Right hindlimb (tissue), 1 donor: ENCODE results near the gene TNFRSF8.

Source experiments
- DNase-seq: peaks from one replicate; pipeline ENCODE4 v3.0.0-alpha.2; 2018

TNFRSF8 gene

DNA sequence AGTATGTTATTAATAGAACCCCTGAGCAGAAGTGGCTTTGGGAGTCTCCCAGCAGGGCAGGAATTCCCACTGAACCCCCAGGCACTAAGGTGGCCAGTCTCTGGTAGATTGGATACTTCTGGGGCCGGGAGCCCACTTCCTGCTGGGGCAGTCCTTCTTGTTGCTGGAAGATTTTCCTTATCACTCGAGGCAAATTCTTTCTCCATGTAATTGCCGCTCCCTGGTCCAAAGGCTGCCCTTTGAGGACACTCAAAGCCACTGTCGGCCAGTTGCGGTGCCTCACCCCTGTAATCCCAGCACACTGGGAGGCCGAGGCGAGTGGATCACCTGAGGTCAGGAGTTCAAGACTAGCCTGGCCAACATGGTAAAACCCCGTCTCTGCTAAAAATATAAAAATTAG lies 81.1 kb downstream of the TNFRSF8 start:
- DNase-seq, result no peak

DNA sequence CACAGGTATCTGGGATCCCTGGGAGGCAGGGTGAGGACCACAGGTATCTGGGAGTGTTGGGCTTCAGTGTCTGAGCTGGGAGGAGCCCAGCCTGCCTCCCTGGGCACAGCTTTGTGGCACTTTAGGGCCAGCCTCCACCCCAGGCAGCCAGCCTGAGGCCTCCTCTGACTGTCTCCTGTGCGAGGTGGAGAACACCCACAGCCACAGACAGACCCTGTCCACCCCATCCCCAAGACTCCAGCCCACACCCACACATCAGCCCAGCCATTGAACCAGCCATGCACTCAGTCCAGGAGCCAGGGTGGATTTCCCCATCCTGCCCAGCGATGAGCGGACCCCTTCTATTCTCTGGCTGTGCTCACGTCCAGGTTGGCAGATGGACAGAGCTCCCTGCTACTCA lies 81.9 kb downstream of the TNFRSF8 start:
- no peak for DNase-seq

DNA sequence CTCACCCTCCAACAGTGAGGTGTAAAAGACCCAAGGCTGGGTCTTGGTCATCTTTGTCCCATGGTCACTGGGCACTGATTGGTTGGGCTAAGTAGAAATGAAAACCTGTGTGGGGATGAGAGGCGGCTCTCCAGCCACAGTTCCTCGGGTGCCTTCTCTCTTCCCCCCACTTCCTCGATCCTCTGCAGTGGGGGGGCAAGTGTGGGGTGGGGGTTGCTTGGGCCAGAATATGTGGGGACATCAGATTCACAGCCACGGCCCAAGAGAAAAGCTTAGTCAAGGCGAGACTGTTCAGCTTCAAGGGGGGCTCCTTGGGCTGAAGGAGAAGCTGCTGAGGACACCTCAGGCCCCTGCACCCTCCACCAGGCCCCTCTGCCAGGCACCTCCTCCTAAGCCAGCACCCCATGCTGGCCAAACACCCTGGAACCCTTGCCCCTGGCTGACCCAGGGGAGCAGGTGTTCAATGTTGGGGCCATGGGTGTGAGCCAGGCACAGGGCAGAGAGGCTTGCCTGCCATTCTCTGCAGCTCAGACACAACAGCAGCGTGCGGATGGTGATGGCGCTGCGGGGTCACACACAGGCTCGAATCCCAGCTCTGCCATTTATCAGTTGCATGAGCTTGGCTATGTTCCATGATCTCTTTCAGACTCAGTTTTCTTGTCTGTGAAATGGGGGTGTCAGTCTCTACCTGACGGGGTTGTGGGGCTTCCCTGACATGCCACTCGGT lies 82.7 kb downstream of the TNFRSF8 start:
- no peak for DNase-seq

DNA sequence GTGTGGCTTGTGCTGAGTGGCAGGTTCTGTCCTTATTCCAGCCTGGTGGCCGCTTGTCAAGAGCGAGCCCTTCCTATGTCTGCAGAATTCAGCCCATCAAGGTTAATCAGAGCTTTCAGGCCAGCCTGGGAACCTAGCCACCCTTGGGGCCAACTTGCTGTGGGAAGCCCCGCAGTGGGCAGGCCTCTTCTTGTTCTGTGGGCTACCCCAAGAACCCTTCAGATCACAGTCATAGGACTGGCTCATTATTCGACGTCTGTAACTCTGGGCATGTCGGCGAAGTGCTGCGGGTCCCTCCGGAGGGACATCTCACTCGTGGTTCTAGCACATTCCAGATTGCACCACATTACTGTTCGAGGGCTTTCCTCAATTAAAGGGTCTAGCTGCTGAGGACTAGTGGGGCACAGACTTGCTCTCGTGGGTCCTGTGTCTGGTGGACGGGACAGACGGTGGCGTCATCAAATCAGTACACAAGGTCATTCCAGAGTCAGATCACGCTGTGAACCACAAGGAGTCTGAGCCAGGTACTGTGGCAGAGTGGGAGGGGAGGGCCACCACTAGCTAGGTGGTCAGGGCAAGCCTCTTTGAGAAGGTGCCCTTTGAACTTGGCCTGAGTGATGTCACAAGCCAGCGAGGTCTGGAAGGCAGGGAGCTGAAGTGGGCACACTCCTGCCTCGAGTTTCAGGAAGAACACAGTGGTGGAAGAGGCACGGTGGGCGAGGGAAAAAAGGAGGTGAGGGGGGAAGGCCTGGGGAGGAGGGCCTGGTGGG lies 83.4 kb downstream of the TNFRSF8 start:
- DNase-seq, result no peak

DNA sequence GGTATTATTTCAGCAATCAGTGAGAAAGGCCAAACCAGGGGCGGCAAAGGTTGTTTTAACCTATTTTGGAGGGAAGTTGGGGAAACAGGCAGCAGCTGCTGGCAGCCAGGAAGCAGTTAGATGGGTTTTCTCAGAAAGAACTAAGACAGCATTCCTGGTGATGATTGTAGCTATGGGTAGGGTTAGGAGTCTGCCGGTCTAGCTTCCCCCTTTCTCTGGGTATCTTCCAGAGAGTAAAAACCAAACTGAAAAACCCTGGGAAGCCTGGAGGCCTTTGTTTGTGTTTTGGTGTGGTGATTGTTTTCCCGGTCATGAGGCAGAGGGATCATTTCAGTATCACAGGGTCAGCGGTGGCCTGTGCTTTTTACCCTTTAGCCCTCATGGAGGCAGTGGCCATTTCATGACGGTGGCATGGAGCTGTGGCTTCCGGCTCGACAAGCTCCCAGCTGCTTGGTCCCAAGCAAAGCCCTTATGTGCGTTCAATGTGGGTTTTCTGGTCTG lies 84.1 kb downstream of the TNFRSF8 start:
- no peak for DNase-seq

DNA sequence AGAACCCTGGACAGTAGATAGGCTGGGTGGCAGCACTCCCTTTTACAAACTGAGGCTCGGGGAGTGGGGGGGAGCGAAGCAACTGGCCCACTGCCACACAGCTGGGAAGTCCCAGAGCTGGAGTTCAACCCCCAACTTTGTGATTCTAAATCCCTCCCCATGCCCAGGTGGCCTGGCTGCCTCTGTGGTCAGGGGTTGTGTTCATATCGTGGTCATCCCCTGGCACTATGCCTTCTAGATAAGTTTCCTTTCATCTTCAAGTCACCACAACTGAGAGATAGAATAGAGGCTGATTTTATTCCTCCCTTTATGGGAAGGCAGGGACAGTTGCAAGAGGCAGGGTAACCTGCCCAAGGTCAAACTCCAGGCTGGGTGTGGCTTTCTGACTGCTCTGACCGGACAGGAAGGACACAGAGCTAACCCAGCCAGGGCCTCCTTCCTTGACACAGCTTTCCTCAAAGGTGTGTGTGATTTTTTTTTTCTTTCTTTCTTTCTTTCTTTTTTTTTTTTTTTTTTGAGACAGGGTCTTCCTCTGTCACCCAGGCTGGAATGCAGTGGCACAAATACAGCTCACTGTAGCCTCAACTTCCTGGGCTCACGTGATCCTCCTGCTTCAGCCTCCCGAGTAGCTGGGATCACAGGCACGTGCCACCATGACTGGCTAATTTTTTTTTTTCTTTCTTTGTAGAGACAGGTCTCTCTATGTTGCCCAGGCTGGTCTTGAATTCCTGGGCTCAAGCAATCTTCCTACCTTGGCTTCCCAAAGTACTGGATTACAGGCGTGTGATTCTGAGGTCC lies 85.3 kb downstream of the TNFRSF8 start:
- no peak for DNase-seq

DNA sequence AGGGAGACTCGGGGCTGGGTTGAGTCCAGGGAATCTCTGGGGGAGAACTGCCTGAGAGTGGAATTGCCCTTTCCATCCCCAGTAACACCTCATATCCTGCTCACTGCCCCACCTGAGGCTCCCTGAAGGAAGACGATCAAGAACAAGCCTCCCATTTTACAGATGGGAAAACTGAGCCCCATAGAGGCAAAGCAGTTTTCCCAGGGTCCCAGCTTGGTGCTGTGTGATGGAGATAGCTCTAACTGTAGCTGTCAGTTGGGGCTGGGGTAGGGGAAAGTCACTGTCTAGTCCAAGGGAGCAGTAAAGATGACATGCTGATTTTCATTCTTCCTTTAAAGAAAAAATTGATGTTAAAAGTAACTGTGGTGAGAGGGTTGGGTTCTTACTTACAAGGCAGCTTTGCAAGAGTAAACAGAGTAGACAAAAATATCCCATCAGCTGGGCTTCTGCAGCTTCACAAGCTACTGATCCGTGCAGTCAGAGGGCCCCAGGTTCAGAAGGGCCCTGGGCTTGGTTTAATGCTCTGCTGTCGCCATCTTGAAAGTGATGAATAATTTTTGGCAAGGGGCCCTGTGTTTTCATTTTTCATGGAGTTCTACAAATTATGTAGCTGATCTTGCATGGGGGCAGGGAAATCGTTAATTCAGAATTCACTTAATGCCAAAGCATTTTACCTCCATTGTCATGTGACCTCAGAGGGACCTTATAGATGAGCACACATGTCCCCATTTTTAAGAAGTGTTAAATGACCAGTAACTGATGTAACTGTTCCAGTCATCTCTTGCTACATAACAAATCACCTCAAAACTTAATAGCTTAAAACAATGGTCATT lies 86.1 kb downstream of the TNFRSF8 start:
- no peak for DNase-seq

DNA sequence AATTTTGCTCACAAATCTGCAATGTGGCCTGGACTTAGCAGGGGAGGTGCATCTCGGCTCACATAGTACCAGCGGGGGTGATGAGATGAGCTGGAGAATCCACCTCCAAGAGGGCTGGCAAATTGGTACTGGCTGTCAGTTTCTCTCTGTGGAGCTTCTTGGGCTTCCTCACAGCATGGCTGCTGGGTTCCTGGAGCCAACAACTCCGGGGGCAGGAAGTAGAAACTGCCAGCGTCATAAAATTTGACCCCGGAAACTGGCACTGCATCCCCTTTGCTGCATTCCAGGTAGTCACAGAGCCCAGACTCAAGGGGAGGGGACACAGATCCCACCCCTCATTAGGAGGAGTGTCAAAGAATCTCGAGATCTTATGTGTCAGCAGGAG lies 86.7 kb downstream of the TNFRSF8 start:
- DNase-seq, result no peak

DNA sequence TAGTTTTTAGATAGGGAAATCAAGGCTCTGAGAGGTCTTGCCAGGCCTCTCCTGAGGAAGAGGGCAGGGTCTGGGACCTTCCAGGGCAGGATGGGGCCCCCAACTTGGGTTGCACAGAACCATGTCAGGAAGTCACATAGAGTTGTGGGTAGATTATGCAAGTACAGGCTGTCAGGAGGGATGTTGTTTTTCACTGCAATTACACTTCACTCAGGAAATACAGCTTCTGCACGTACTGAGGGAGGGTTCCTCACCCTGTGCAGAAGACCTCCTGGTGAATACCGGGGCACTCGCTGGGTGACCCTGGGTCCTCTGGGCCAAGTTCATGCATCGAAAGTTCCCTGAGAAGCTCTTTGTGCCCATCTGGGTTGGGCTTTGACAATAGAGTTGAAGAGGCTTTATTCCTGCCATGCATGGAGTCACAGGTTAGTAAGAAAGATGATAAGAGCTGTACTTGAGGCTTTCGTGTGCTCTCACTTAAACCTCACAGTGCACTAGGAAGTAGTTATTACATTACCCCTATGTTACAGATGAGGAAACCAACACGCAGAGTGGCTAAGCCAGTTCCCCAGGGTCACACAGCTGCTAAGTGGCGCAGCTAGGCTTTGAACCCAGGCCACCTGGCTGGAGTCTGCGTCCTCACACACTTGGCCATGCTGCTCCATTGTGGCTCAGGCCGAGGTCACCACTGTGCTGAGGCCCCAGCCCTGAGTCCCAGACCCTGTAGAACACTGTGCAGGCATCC lies 87.5 kb downstream of the TNFRSF8 start:
- no peak for DNase-seq

DNA sequence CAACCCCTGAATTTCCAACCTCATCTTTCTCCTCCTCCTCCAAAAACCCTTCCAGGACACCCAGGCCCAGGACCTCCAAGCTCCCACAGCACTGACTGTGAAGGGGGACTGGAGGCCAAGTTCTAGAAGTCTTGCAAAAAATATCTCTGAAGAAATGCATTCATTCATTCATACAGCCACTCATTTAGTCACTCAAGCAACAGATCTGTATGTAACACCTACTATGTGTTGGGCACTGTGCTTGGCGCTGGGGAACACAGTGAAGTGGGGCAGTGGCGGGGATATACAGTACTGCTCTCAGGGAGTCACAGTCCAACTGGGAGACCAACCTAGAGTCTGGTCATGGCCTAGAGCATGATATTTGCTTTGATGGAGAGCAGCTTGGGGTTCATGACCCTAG lies 88.4 kb downstream of the TNFRSF8 start:
- no peak for DNase-seq

DNA sequence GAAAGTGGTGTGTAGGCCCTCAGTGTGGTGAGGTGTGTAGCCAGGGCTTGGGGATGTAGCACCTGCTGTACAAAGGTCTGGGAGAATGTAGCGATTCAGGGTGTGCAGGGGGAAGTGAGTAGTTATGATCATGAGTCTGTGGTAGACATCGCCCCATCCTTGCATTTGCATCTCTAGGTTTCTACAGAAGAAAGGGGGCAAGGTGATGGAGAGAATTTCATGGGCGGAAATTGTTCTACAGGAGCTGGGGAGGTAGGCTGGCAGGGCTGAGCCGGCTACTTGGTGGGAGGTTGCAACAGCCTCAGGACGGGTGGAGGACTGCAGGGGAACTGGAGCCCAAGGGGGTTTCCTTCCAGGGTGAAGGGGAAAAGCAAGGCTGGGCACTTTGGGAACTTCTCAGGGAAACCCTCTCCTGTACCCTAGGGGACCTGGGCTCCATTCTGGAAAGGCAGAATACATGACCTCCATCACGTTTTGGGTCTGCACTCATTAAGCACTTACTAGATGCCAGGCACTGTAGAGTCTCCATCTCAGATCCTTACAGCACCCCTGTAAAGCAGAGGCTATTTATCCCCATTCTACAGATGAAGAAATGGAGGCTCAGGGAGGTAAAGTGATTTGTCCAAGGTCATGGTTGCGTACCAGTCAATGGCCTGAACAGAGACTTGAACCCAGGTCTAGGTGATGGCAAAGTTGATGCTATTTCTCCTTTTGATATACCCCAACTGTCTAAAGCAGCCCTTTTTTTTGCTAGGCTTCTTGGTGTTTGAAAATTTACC lies 89.2 kb downstream of the TNFRSF8 start:
- no peak for DNase-seq

DNA sequence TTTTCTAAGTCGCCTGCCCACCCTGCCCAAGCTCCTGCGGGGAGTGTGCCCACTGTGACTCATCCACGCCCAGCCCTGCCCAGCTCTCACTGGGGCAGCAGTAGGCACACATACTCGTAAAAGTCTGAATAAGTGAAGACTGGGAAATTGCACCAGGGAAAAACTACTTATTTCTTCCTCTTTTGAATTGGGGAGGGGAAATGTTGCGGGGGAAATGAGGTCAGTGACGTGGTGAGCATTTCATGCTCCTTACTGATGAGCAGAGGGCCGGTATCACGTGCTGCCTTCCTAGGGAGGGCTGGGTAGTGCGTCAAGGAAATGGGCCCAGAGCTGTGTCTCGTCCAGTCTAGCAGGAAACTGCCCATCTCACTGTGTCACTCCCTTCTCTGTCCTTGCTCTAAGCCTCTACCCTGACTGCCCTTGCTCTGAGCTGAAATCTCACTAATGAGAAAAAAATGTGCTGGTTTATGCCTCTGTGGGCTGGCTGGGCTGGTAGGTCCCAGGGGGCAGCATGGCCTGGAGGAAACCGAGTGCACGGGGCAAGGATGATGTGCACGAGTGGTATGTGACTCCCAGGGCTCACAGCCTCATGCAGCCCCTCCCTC lies 90.2 kb downstream of the TNFRSF8 start:
- DNase-seq, result no peak

DNA sequence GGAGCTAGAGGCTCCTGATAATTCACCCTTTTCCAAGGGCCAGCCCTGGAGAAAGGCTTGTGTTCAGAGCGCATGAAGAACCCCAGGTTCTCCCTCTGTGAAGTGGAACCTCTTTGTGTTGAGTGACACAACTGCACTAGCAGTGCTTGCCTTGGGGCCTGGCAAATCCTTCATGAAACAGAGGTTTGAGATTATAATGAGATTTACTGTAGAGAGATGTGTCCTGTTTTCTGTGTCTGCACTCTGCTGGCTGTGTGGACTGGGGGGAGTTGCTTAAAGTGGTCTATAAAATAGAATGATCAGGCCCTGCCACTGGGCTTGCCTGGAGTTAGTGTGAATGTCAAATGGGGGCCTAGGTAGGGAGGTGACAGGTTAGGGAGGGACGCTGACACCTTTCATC lies 92.2 kb downstream of the TNFRSF8 start:
- no peak for DNase-seq

DNA sequence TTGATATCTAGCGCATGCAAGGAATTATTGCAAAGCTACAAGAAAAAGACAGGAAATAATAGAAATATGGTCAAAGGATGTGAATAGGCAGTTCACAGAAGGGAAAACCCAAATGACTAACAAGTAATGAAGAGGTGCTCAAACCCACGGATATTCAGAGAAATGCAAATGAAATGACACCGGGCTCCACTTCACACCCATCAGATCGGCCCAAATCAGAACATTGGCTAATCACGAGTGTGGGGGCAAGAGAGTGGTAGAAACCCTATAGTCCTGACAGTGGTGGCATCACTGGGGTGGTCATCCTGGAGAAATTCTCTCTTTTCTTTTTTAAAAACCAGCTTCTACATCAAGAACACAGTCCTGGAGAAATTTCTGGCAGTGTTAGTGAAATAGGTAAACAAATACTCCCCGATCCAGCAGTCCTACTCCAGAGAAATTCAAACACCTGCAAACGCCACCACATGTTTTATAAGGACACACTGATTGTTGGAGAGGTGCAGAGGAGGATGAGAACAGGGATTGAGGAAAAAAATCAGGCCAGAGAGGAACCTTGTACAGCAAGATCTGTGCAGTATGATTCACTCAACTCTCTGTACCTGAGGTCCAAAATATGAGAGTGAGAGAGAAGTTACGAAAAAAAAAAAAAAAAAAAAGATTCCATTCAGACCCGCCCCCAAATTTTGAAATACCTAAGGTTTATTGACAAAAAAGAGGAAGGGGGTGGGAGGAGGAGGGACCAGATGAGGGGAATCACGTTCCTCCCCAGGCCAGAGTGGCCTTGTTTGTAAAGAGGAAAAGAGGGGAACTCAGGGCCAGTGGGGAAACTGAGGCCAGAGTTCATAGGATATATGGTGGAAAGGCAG lies 94.5 kb downstream of the TNFRSF8 start:
- no peak for DNase-seq

DNA sequence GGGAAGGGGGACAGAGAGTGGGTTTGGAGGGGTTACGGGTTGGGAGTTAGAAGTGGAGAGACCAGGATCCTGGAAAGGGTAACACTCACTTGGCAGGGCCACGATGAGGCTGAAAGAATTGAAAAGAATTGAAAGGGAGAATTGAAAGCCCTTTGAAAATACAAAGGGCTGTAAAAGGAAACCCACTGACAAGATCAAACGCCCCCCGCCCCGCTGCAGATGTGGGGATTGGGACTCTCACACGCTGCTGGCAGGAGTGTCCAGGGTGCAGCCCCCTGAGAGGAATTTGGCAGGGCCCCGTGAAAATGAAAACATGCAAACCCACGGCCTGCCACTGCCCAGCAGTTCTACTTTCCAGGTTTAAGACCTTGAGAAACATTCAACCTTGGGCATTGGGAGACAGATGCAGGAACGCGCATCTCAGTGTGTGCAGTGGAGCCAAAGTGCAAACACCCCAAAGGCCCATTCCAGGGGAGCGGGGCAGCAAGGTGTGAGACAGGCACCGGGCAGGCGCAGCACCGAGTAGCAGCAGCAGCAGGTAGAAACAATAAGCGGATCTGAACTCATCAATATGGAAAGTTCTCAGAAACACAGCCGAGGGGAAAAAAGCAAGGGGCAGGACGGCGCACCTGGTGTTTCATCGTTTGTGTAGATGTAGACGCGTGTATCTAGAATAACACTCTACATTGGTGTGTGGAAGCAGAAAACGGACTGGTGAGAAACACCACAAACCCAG lies 95.4 kb downstream of the TNFRSF8 start:
- DNase-seq, result no peak

DNA sequence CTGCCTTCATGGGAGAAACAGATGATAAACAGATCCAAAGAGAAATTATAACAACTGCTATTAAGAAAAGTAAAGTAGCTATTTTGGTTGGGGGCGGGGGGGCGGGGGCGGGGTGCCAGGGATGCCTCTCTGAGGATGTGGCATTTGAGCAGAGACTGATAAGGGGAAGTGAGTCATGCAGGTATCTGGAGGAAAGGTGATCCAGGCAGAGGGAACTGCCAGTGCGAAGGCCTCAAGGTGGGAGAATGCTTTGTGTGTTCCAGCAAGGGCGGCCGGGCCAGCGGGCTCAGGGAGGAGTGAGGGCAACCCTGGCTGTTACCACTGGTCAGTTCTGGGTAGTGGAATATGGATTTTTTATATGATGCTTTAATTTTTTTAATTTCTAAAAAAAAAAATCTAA lies 96.7 kb downstream of the TNFRSF8 start:
- no peak for DNase-seq

DNA sequence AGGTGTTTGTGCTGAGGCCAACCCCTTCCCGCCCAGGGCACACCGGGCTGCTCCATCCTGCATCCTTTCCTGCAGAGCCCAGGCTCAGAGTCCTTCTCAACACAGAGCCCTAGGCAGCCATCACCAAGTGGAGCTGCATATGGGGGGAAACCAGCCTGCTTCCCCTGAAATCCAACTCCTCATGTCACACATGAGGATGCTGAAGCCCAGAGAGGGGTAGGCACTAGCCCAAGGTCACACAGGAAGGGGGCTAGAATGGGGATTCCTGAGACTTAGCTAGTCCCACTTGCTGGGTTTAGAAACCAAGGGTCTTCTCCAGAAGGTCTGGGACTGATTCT lies 98.2 kb downstream of the TNFRSF8 start:
- no peak for DNase-seq

DNA sequence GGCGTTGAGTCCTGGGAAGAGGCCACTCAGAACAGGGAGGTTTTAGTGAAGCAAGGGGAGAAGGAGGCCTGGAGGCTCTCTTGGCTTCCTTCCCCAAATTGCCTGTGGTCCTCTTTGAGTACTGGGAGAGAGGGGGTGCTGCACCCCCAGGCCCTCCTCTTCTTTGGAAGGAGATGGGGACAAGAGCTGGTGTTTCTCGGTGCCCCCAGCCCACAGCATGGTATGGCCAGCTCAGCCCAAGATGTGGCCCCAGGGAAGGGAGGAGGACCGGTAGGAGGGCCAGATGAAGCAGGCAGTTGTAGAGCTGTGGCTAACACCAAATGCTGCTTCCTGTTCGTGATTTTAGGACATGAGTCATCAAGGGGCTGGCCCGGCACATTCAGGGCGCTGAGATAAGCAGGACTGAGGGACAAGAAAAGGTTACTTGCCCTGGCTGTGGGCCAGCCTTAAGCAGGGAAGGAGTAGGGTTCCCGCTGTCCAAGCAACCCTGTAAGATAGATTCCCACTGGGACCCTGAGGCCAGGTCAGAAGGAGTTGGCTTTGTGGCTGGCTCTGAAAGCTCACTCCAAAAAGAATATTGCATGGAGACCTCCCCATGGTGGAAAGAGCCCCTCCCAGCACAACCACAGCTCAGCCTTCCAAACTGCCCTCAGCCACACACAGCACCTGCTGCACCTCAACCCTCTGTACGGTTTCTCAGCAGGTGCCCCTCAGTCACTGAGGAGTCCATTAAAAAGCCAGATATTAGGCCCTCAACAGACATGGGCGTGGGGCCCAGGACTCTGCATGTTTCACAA lies 98.8 kb downstream of the TNFRSF8 start:
- DNase-seq, result peak; percentile 68
